ENCODE data around the gene RAP1GAP. TPM values are rescaled to one million over a fixed set of nuclear protein-coding genes. Genes with fewer than 3 reads are reported as not detected.
"Not testable (repeated sequence)": the region's sequence is repeated elsewhere in the genome, so short reads cannot be mapped to it uniquely, and the experiment has no call there.

Gene RAP1GAP
- total RNA-seq, 2 donors from 2014 or later = 0.45 to 6.0 TPM

GRCh38 chr1:21569820-21570527 lies 99.2 kb downstream of the RAP1GAP start:
- no peaks in the 10 kb centered on the region for H3K36me3 Mint-ChIP-seq (ENCODE audit: low read depth)
- ATAC-seq (replicated peaks) = no peak

GRCh38 chr1:21568809-21569385 lies 100.3 kb downstream of the RAP1GAP start:
- no peak for ATAC-seq (replicated peaks)
- no peak overlapping the region for H3K4me3 Mint-ChIP-seq
- H3K4me1 Mint-ChIP-seq = no peaks in the 10 kb centered on the region
- H3K27me3 Mint-ChIP-seq = peaks cover 6% of the 10 kb centered on the region
- no peak overlapping the region for H3K27ac Mint-ChIP-seq
- H3K9me3 Mint-ChIP-seq = no peaks in the 10 kb centered on the region
- H3K36me3 Mint-ChIP-seq (ENCODE audit: low read depth) = no peaks in the 10 kb centered on the region

More at GRCh38 chr1:21569820-21570527, 99.2 kb downstream of the RAP1GAP start:
- Mint-ChIP-seq H3K9me3 (no peaks in the 10 kb centered on the region), H3K4me3 (no peak overlapping the region), H3K27ac (no peak overlapping the region), H3K27me3 (peaks cover 11% of the 10 kb centered on the region), H3K4me1 (no peaks in the 10 kb centered on the region)

GRCh38 chr1:21568006-21568746 lies 101.0 kb downstream of the RAP1GAP start:
- Mint-ChIP-seq H3K27ac (no peak overlapping the region), H3K27me3 (peaks cover 3% of the 10 kb centered on the region), H3K4me3 (no peak overlapping the region), H3K9me3 (no peaks in the 10 kb centered on the region), H3K4me1 (no peaks in the 10 kb centered on the region), H3K36me3 (ENCODE audit: low read depth) (no peaks in the 10 kb centered on the region)
- ATAC-seq (replicated peaks) = no peak

GRCh38 chr1:21567241-21568005 lies 101.7 kb downstream of the RAP1GAP start:
- no peak overlapping the region for H3K27ac Mint-ChIP-seq
- H3K36me3 Mint-ChIP-seq (ENCODE audit: low read depth) = no peaks in the 10 kb centered on the region
- H3K4me1 Mint-ChIP-seq = no peaks in the 10 kb centered on the region
- no peaks in the 10 kb centered on the region for H3K9me3 Mint-ChIP-seq
- no peak for ATAC-seq (replicated peaks)
- no peaks in the 10 kb centered on the region for H3K27me3 Mint-ChIP-seq
- H3K4me3 Mint-ChIP-seq = no peak overlapping the region

- H3K27ac Mint-ChIP-seq; H3K36me3 Mint-ChIP-seq (ENCODE audit: low read depth); H3K4me3 Mint-ChIP-seq; H3K9me3 Mint-ChIP-seq; H3K27me3 Mint-ChIP-seq; ATAC-seq (replicated peaks); H3K4me1 Mint-ChIP-seq: not testable (repeated sequence)
Observed at GRCh38 chr1:21566361-21566760, 102.8 kb downstream of the RAP1GAP start.

- H3K4me3 Mint-ChIP-seq = no peak overlapping the region
- H3K27ac Mint-ChIP-seq = no peak overlapping the region
- no peaks in the 10 kb centered on the region for H3K27me3 Mint-ChIP-seq
- no peaks in the 10 kb centered on the region for H3K9me3 Mint-ChIP-seq
- no peak for ATAC-seq (replicated peaks)
- no peaks in the 10 kb centered on the region for H3K4me1 Mint-ChIP-seq
- no peaks in the 10 kb centered on the region for H3K36me3 Mint-ChIP-seq (ENCODE audit: low read depth)
Observed at GRCh38 chr1:21565285-21565684, 103.9 kb downstream of the RAP1GAP start.

GRCh38 chr1:21564521-21565095 lies 104.5 kb downstream of the RAP1GAP start:
- Mint-ChIP-seq H3K36me3 (ENCODE audit: low read depth) (no peaks in the 10 kb centered on the region), H3K9me3 (no peaks in the 10 kb centered on the region), H3K4me1 (no peaks in the 10 kb centered on the region)

GRCh38 chr1:21563971-21564370 lies 105.2 kb downstream of the RAP1GAP start:
- H3K4me3 Mint-ChIP-seq = no peak overlapping the region
- ATAC-seq (replicated peaks) = no peak

More at GRCh38 chr1:21564521-21565095, 104.5 kb downstream of the RAP1GAP start:
- Mint-ChIP-seq H3K27ac (no peak overlapping the region), H3K27me3 (peaks cover 3% of the 10 kb centered on the region), H3K4me3 (no peak overlapping the region)
- ATAC-seq (replicated peaks) = no peak

GRCh38 chr1:21562896-21563295 lies 106.3 kb downstream of the RAP1GAP start:
- Mint-ChIP-seq H3K4me1 (no peaks in the 10 kb centered on the region), H3K9me3 (no peaks in the 10 kb centered on the region), H3K36me3 (ENCODE audit: low read depth) (no peaks in the 10 kb centered on the region), H3K27ac (no peak overlapping the region), H3K27me3 (peaks cover 7% of the 10 kb centered on the region), H3K4me3 (no peak overlapping the region)
- ATAC-seq (replicated peaks) = no peak

More at GRCh38 chr1:21563971-21564370, 105.2 kb downstream of the RAP1GAP start:
- Mint-ChIP-seq H3K4me1 (no peaks in the 10 kb centered on the region), H3K27me3 (peaks cover 4% of the 10 kb centered on the region), H3K9me3 (no peaks in the 10 kb centered on the region), H3K27ac (no peak overlapping the region), H3K36me3 (ENCODE audit: low read depth) (no peaks in the 10 kb centered on the region)

- Mint-ChIP-seq H3K4me1 (no peaks in the 10 kb centered on the region), H3K4me3 (no peak overlapping the region), H3K9me3 (no peaks in the 10 kb centered on the region), H3K27ac (no peak overlapping the region), H3K27me3 (peaks cover 12% of the 10 kb centered on the region), H3K36me3 (ENCODE audit: low read depth) (no peaks in the 10 kb centered on the region)
- ATAC-seq (replicated peaks) = no peak
Observed at GRCh38 chr1:21560916-21561638, 108.1 kb downstream of the RAP1GAP start.

- no peaks in the 10 kb centered on the region for H3K9me3 Mint-ChIP-seq
- no peaks in the 10 kb centered on the region for H3K4me1 Mint-ChIP-seq
- no peak overlapping the region for H3K27ac Mint-ChIP-seq
- no peak for ATAC-seq (replicated peaks)
- H3K4me3 Mint-ChIP-seq = no peak overlapping the region
- H3K36me3 Mint-ChIP-seq (ENCODE audit: low read depth) = no peaks in the 10 kb centered on the region
- peaks cover 12% of the 10 kb centered on the region for H3K27me3 Mint-ChIP-seq
Observed at GRCh38 chr1:21559788-21560567, 109.2 kb downstream of the RAP1GAP start.

GRCh38 chr1:21553116-21553926 lies 115.8 kb downstream of the RAP1GAP start:
- Mint-ChIP-seq H3K27ac (no peak overlapping the region), H3K36me3 (ENCODE audit: low read depth) (no peaks in the 10 kb centered on the region), H3K27me3 (peaks cover 24% of the 10 kb centered on the region), H3K9me3 (no peaks in the 10 kb centered on the region), H3K4me1 (no peaks in the 10 kb centered on the region), H3K4me3 (no peak overlapping the region)
- no peak for ATAC-seq (replicated peaks)

All from activated T-helper 17 cell treated with anti-CD3 and anti-CD28 coated beads, Interleukin-2, amount 50 U/mL, for 72 hours (primary cell).